GM18520 (cell line): Measurements from ENCODE around the gene HAP1.
"Not testable (repeated sequence)": the region's sequence is repeated elsewhere in the genome, so short reads cannot be mapped to it uniquely, and the experiment has no call there.

Source experiments
- ATAC-seq: cut with Tn5 transposase; IDR thresholded peaks from one replicate; pipeline ENCODE4 v1.9.1; 2021; ENCODE audit not compliant: unreplicated experiment

Gene HAP1

GRCh38 chr17:41725134-41725533 lies 9.3 kb downstream of the HAP1 start:
- no peak for ATAC-seq

GRCh38 chr17:41724476-41725050 lies 9.9 kb downstream of the HAP1 start:
- no peak for ATAC-seq

- ATAC-seq, result no peak
Observed at GRCh38 chr17:41723801-41724475, 10.5 kb downstream of the HAP1 start.

GRCh38 chr17:41722231-41722630 lies 12.2 kb downstream of the HAP1 start:
- no peak for ATAC-seq

GRCh38 chr17:41718287-41718645 lies 16.2 kb downstream of the HAP1 start:
- ATAC-seq, result no peak

GRCh38 chr17:41717408-41718286 lies 16.8 kb downstream of the HAP1 start:
- ATAC-seq, result no peak

GRCh38 chr17:41711669-41712400 lies 22.6 kb downstream of the HAP1 start, which contains the start of gene GAST:
Gene GAST, plus strand, starts transcription at chr17:41712331. Its CDS starts 3,106 bp downstream, at chr17:41715437.
- ATAC-seq, result no peak

GRCh38 chr17:41710472-41711090 lies 23.9 kb downstream of the HAP1 start:
- no peak for ATAC-seq

- no peak for ATAC-seq
Observed at GRCh38 chr17:41707803-41708669, 26.4 kb downstream of the HAP1 start.

- no peak for ATAC-seq
Observed at GRCh38 chr17:41705271-41705991, 29.0 kb downstream of the HAP1 start.

GRCh38 chr17:41702712-41703111 lies 31.7 kb downstream of the HAP1 start:
- no peak for ATAC-seq

GRCh38 chr17:41700843-41701242 lies 33.6 kb downstream of the HAP1 start:
- not testable (repeated sequence) for ATAC-seq

GRCh38 chr17:41697122-41697962 lies 37.1 kb downstream of the HAP1 start:
- ATAC-seq, result no peak

- ATAC-seq, result no peak
Observed at GRCh38 chr17:41695954-41696757, 38.3 kb downstream of the HAP1 start.

GRCh38 chr17:41695134-41695661 lies 39.2 kb downstream of the HAP1 start:
- ATAC-seq, result no peak

GRCh38 chr17:41692722-41693521 lies 41.5 kb downstream of the HAP1 start:
- no peak for ATAC-seq
